Activated CD8-positive, alpha-beta memory T cell treated with anti-CD3 and anti-CD28 coated beads for 24 hours (primary cell): ENCODE data around the gene CTNND2.
"Not testable (repeated sequence)": the region's sequence is repeated elsewhere in the genome, so short reads cannot be mapped to it uniquely, and the experiment has no call there.

Experiments
- DNase-seq: peaks from one replicate; pipeline ENCODE4 v3.0.0-alpha.2; 2020

Gene CTNND2

DNA sequence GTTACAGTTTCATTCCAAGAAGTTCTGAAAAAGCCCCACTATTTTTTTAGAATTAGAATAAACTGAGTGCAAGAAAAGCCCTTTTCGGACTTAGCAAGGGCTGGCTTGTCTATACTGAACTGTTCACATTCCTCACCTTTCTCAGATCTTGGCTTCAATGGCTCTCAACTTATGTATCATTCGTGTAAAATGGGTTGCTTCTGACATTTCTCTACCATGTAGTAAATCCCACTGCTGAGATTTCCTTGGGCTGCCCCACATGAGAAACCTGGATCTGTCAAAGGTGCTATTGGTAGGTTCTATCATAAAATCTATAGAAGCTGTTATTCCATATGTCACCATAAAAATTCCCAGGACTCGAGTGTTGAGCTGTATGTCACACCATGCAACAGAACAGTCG, 454.3 kb downstream of the CTNND2 start:
- no peak for DNase-seq

DNA sequence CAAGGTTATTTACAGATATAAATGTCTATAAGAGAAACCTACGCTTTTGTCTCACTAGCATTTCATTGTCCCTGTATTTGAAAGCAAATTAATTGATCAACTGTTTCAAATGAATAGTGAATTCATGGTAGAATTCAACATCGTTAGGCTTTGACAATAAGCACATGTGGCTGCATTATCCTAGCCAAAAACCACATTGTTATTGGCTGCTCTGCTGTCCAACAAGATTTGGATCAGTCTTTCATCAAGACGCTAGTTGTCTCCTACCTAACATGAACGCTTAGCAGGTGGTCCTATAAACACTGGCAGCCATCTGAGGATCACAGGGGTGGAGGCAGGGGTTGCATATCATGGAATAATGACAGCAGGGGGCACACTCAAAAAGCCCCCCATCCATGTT, 455.0 kb downstream of the CTNND2 start:
- no peak for DNase-seq

DNA sequence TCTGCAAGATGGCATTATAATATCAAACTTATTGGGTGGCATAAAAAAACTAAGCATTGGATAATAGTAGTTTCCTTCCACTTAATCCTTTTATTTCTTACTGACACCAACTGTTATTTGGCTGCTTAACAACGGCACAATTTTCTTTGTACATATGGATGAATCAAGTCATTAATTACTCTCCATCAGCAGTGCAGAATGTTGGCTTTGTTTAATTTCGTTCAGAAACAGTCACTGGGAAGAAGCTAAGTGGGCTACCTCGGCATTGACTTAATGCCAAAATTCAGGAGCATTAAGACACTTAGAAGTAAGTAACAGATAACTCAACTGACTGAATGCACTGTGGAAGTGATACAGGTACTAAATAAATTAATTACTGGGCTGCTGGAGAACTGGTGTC, 460.4 kb downstream of the CTNND2 start:
- no peak for DNase-seq

DNA sequence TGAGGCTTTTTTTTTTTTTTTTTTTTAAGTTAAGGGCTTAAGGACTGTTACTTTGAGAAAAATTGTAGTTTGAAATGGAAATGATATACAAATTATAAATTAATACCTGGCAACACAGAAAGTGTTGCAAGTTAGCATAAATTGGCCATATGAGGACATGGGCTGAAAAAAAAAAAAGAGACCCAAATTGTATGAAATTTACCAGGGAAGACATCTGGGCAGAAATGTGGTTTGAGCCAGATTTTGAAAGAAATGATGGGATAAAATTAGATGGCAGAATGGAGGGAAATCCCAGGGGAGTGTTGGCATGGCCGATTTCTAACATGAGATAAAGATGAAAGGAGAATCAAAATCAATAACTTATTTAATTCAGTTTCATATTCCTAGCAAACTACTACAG, 472.1 kb downstream of the CTNND2 start:
- no peak for DNase-seq

DNA sequence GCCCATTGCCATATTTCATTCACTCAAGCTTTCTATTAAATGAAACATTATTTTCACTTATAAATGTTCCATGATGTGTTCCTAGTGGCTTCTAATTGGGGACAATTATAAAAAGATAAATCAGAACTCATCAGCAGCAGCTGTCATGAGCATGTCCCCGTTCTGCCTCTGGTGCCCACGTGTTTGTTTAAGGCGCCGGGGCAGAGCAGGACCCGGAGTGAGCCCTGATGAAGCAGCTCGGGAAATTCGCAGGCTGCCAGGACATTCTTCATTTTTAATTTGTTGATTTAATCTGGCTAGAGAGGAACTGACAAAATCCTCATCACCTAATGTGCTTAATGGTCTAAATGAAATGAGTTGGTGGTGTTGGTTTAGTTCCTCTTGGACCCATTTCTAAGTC, 475.0 kb downstream of the CTNND2 start:
- no peak for DNase-seq

DNA sequence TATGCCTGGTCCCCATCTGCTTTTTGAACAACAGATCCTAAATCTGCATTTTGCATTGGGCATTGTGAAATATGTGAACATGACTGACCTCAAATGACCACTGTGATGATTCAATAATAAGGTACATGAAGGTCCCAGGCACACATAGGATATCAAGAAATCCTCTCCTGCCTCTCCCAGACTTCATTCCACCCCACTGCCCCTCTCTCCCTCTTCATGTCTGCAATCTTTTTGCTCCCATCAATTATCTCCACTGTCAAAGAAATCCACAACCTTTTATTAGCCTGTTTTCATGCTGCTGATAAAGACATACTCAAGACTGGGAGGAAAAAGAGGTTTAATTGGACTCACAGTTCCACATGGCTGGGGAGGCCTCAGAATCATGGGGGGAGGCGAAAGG, 476.7 kb downstream of the CTNND2 start:
- DNase-seq: no peak

DNA sequence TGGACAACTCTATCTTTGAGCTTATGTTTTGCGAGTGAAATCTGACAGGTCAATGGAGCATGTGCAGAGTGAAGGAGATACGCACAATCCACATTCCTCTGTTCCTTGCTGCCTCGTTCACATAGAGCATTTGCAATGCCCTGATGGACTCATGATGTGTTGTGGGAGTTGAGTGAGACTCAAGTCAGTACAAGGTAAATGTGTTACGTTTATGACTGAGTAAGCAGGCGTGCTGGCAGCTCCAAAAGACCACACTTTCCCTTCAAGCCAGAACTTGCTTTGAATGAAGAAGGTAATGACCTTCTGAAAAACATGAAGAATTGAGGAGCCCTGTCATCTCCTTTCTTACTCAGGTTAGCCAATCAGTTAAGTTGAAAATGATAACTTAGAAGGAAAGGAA, 477.8 kb downstream of the CTNND2 start:
- no peak for DNase-seq

DNA sequence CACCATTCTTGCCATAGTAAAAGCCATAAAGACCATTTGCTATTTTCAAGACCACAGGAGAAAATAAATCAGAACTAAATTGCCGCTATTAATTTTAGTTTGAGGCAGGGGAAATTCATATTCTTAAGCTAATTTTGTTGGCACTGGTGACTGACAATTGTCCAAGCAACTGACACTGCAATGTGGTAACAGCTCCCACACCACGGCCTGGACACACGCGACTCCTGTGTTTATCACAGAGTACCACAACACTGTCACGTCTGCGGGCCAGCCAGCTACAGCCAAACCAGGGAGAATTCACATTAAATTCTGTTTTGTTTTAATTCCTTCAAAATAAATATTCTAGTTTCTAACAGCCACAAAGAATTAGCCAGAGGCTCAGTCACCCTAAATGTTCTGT, 481.9 kb downstream of the CTNND2 start:
- DNase-seq: no peak

DNA sequence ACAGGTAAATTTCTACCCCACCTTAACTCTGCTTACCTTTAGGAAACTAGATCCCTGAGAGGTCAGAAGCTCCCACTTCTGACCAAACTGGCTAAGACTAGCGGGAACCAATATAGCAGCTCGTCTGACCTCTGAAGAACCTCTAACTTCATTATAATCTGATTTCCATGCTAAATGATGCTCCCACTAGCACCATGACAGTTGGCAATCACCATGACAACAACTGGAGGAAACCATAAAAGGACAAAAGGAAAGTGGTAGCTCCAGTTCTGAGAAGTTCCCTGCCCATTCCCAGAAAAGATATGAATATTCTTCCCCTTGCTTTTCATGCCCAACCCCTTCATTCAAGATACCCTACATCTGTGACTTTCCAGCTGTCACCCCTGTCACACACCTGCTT, 483.3 kb downstream of the CTNND2 start:
- DNase-seq: no peak

DNA sequence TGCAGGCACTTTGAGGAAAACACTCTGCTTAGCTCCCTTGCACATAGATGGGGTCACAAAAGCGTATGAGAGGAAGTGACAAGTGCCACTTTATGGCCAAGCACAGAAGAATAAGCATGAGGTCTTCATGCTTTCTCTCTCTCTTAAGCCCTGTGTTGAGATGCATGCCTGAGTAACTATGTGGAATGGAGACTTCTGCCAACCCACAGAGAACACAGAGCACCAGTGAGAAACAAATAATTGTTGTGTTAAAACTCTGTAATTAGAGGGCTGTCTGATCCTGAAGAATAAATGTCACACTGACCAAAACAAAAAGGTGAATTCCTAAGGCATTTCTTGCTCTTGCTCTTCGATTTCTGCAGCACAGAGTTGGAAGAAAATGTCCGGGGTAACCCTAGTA, 488.5 kb downstream of the CTNND2 start:
- DNase-seq: no peak

DNA sequence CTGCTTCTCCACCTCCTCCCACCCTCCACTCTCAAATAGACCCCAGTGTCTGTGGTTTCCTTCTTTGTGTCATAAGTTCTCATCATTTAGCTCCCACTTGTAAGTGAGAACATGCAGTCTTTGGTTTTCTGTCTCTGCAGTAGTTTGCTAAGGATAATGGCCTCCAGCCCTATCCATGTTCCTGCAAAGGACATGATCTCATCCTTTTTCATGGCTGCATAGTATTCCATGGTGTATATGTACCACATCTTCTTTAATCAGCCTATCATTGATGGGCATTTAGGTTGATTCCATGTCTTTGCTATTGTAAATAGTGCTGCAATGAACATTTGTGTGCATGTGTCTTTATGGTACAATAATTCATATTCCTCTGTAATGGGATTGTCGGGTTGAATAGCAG, 489.5 kb downstream of the CTNND2 start:
- DNase-seq: not testable (repeated sequence)

DNA sequence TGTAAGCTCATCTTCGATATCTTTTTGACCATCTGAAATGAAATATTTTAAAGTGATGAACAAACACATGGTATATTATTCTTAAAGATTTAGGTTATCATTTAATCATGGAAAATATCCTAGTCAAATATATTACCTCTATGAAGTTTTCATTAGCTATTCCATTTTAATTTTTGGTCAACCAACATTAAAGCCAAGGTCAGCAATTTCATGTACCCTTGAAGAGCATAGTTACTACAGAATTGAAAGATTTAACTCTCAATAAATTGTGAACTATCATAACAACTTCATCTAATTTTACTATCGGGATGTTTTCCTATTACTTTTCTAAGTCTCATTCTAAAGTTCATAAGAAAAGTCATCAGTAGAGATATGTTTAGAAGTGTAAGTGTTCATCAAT, 492.6 kb downstream of the CTNND2 start:
- no peak for DNase-seq

DNA sequence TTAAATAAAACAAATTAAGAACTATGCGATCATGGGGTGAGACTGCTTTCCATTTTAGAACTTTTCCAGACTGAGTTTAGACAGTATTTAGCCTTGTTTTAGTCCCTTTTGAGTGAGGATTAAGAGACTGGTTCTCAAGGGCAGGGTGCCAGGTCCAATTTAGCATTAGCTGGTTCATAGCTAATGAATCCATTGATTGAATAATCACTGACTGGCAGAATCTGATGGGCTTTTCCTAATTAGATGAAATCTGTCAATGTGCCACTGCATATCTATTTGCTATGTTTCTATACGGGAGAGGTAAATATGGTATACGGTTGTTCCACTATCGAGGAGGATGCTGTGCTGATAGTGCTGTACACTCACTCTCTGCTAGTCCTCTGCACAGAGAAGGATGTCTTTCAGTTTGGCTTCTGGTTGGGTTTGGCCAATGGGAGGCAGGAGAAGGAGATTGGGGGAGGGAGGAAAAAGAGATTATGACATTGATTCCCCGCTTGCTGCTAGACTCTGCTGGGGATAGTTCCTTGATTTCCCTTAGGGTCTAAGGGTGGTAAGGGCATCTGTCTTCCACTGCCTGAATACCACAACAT, 496.6 kb downstream of the CTNND2 start:
- DNase-seq: no peak

DNA sequence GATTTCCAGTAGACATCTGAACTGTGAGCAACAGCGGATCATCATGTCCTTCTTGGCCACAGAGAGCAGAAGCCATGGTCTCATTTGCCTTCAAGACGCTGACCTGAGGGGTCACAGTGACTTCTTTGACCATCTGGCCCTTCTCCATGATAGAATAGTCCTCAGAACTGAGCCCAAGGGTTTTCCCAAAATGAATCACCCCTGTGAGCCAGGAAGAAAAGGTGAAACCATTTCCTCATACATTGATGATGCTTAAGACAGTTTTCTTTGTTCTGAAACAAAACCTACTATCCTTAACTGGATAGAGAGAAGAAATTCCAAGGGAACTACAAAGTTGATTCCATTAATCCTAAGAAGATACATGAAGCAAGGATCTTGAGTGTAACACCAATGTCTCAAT, 503.9 kb downstream of the CTNND2 start:
- DNase-seq: no peak

DNA sequence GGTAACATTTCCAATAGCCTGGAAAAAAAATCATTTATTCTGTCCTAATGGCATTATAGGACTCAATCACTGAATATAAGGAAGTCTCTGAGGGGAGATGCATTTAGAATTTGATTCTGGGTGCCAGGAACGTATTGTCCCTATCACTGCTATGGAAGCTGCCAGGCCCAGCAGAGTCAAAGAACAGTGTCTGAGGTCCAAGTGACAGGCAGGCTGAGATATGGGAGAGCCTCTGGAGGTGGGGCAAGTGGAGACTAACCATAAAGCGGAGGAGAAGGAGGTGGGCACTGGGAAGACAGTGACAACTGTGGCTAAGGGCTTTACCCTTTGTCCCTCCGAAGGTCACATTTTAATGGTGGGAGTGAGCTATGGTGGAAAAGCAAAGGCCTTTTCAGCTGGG, 505.5 kb downstream of the CTNND2 start:
- no peak for DNase-seq

DNA sequence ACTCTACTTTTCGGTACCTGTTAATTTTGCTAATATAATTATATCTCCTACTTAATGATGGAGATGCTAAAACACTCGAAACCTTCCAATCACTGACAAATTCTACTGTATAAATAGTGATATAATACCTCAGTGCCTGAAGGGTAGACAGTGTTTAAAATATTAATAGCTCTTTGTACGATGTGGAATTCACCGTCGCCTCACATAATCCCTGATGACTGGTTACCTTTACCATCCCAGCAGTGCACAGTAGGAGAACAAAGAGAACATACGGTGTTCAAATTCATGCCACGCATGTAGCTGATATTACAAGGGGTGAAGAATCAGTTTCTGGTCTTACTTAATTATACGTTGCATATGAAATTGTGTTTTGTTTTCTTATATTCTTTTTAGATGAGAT, 506.7 kb downstream of the CTNND2 start:
- no peak for DNase-seq

DNA sequence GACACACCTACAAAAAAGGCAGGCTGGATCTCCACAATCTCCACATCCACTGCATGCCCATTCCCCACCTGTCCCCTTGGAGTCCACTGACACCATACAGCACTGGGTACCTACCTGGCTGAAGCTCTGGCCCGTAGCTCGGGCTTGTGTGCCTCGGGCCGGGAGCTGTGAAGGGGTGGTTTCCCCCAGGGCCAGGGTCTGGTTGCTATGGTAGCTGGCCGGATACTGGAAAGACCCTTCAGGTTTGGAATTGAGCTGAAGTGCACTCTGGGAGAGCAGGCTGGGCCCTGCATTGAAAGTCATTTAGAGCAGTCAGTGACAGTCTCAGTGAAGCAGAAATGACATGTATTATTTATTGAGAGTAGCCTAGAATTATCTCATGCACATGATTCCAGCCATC, 507.3 kb downstream of the CTNND2 start:
- no peak for DNase-seq

DNA sequence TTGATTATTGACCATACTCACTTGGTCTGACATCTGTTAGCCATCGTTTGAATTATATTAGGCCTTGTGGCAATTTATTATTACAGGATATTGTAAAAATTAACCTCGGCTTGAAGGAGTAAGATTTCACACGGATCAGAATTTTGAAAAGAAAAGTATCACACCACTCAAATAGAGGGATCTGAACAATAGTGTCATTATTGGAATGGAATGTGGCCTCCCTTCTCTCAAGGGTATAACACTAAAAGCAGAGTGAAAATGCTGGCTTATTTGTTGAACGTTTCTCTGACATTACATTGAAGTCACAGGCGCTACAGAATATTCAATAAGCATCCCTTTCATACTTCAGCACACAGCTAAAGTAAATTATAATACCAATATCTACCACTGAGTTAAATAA, 509.3 kb downstream of the CTNND2 start:
- DNase-seq: no peak

DNA sequence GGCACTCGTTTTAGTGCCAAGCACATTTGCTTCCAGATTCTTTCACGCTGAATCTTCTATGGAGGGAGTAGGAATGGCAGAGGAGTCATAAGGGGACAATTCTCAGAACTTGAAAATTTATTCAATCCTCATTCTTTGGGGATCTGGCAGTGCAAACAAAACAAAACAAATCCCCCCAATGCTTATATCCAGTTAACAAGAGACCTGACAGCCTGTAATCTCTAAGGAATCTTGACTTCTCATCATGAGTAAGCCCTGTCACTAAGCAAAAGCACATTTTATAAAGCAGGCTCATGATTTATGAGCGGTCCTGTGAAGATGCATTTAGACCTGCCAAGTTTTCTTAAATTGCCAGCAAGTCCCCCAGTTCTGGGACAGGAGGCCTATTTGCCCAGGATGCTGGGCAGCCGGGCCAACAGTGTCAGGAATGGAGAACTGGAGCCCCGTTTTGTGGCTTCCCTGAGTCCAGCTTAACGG, 513.9 kb downstream of the CTNND2 start:
- no peak for DNase-seq

DNA sequence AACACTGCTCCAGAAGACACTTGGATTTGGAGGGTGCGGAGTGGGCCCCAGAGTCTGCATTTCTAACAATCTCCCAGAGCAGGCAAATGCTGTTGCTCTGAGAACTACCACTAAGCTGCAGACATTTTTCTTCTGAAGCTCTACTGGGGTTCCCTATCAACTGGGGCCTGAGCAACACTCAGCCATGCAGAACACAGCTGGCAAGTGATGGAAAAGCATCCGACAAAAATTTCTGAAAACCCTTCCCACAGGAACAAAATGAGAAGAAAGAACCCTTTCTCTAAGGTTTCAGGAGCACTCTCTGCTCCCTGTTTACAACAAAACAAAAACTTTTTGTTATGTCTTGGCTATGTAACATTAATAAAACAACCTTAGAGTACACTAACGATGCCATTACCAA, 516.9 kb downstream of the CTNND2 start:
- DNase-seq: no peak

DNA sequence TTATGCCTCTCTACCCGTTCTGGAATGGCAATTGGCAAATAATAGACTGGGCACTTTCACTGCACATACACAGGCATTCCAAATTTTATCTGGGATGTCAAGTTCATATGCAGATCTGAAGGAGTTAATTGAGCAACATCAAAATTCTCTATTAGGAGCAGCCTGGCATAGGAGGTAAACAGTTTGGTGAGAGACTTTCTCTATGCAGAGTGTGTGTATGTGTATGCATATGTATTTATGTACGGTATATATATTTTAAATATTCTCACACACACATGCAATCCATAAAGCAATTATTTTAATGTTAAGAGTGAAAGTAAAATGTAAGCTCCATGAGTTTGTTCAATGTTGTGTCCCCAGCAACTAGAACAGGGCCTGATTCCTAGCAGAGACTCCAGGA, 517.8 kb downstream of the CTNND2 start:
- DNase-seq: no peak

DNA sequence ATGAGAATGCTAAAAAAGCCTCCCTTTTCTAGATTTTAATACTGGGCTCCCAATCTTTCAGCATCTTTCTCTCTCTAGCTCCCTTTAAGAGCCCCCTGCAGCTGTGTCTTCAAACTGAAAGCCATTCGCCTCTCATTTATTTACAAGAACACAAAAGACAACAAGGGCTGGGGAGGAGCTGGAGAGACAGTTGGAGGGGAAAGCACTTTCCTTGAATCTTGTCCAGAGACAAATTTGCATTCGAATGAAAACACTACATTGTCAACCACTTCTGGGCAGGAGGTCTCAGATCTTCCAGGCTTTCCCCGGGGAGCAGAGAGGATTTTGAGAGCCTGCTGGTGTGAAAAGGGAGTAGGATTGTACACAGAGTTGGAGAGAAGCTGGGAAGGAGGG, 518.3 kb downstream of the CTNND2 start:
- DNase-seq: no peak

DNA sequence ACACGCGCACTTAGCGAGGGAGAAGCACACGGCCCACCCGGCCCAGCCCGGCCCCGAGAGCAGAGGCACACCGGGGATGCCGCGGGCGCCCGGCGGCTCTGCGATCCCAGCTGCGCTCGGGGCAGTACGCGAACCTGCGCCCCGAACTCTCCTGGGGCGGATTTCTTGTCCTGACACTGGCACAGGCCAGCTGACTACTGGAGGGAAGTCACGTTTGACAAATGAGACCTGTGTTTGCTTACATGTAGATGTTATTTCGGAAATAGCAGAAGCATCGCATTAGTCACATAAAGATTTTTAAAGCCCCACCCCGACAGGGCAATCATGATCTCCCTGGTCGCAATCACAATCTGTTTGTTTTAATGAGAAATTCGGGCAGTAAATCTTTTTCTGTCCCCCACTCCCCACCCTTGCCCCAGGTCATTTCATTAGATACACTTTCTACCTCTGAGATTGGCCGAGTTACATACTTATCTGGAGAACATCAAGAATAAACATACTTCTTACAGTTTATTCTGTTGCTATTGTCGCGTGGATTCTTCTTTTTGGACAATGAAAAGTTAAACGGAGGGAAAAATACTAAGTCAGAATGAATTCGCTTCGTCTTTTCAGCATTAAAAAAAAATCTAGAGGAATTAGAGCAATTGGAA, 518.9 kb downstream of the CTNND2 start:
- no peak for DNase-seq

DNA sequence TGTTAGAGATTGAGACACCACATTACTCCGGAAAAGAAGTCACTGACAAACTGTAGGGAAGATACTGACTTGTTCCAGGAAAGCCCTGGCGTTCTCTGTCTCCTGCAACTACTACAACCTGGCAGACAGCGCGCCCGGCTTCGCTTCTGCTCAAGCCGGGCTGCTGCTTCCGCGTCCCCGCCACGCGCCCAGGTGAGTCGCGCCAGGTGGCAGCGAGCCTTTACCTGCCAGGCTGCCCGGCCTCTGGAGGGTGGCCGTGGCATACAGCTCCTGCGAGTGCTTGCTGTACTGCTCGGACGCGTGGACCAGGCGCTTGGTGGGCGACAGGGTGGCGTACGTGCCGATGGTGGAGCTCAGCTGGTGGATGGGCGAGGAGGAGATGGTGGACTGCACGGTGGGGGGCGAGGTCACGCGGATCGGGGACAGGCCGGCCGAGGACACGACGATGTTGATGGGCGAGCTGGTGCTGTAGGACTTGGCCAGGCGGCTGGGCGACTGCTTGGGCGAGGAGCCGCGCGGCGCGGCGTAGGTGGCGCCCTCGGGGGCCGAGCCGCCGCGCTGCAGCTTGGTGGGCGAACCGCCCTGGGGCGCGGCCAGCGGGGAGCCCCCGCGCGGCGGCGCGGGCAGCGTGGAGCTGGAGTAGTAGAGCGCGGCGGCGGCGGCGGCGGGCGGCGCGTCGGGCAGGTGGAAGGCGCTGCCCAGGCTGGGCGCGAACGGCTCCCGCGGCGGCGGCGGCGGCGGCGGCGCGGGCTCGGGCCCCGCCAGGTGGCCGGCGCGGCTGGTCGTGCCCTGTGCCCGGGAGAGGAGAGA, 519.6 kb downstream of the CTNND2 start:
- no peak for DNase-seq
